Fibroblast of lung (primary cell): ENCODE data around the gene CREB5. TPM values are rescaled to one million over a fixed set of nuclear protein-coding genes. Genes with fewer than 3 reads are reported as not detected.
A peak's percentile ranks its signal among the peaks of the same experiment; 100 is the strongest.

Experiments used
- DNase-seq, 2 donors: peaks; one replicate each; pipeline versions ENCODE4 v3.0.0 to v3.0.0-alpha.2; 2010; ENCODE audit warnings: low read depth in 2 of 2
- H2AFZ ChIP-seq: 2 replicates; pipeline ENCODE4 v1.5.1; 2012; ENCODE audit warnings: low read length, control low read depth, inconsistent platforms
- H3K27ac ChIP-seq: 2 replicates; pipeline ENCODE4 v1.5.1; 2011; ENCODE audit warnings: low read length, control low read depth; ENCODE audit not compliant: insufficient read depth
- H3K27me3 ChIP-seq: 2 replicates; pipeline ENCODE4 v1.5.1; 2011; ENCODE audit warnings: mild to moderate bottlenecking, low read length; ENCODE audit not compliant: control insufficient read depth, insufficient read depth
- H3K36me3 ChIP-seq: 2 replicates; pipeline ENCODE4 v1.5.1; 2011; ENCODE audit warnings: low read length; ENCODE audit not compliant: control insufficient read depth, insufficient read depth
- H3K4me1 ChIP-seq: 2 replicates; pipeline ENCODE4 v1.5.1; 2011; ENCODE audit warnings: low read length; ENCODE audit not compliant: control insufficient read depth, insufficient read depth; ENCODE audit errors: extremely low read depth
- H3K4me2 ChIP-seq: 2 replicates; pipeline ENCODE4 v1.5.1; 2011; ENCODE audit warnings: low read length, control low read depth; ENCODE audit not compliant: insufficient read depth; ENCODE audit errors: extremely low read depth
- H3K4me3 ChIP-seq, 4 experiments: fragments of 200-600 bp in 1 of 4; sonication (generic) in 1 of 4; replicated peaks in 1 of 4; 2 replicates each; pipeline ENCODE4 v1.5.1; 2011 to 2016; ENCODE audit warnings: low read length in 4 of 4, low read depth in 3 of 4, mild to moderate bottlenecking in 3 of 4, control low read depth in 2 of 4, inconsistent platforms in 1 of 4, mixed read lengths in 1 of 4; ENCODE audit not compliant: insufficient read depth in 1 of 4; ENCODE audit errors: control extremely low read depth in 1 of 4
- H3K79me2 ChIP-seq: 2 replicates; pipeline ENCODE4 v1.5.1; 2012; ENCODE audit warnings: mild to moderate bottlenecking, low read length, inconsistent platforms; ENCODE audit not compliant: control insufficient read depth, insufficient read depth
- H3K9ac ChIP-seq: 2 replicates; pipeline ENCODE4 v1.5.1; 2011; ENCODE audit warnings: mild to moderate bottlenecking, low read length, control low read depth; ENCODE audit not compliant: insufficient read depth
- H3K9me3 ChIP-seq: 2 replicates; pipeline ENCODE4 v1.5.1; 2012; ENCODE audit warnings: low read depth, low read length; ENCODE audit not compliant: control insufficient read depth, insufficient read depth
- H4K20me1 ChIP-seq: 2 replicates; pipeline ENCODE4 v1.5.1; 2011; ENCODE audit warnings: low read length; ENCODE audit not compliant: control insufficient read depth, insufficient read depth; ENCODE audit errors: extremely low read depth
- EZH2 ChIP-seq: IDR thresholded peaks from 2 replicates; pipeline ENCODE4 v1.5.1; 2012; ENCODE audit warnings: low read length, control low read depth, mild to moderate bottlenecking; ENCODE audit errors: missing control alignments
- polyA plus RNA-seq, 2 donors: library from polyadenylated mRNA; depleted of rRNA in 1 of 2; stranded (reverse) in 1 of 2; unstranded in 1 of 2; fragments of >200 nt; gene quantifications; 2 replicates each; pipeline ENCODE4 v1.2.1, GENCODE V29; 2011 to 2012; ENCODE audit warnings: missing spikeins in 1 of 2
- total RNA-seq: library from RNA; depleted of rRNA; stranded (reverse); fragments of >200 nt; gene quantifications from 2 replicates; pipeline ENCODE4 v1.2.1, GENCODE V29; 2014
- TF ChIP-seq, protein P1 (sequence below), 2 donors: IDR thresholded peaks in 1 of 2; conservative IDR thresholded peaks in 1 of 2; 1 replicate in 1 of 2; 2 replicates in 1 of 2; pipeline ENCODE4 v1.5.1; 2011 to 2012; ENCODE audit warnings: low read length in 2 of 2, control low read depth in 1 of 2, inconsistent platforms in 1 of 2, low read depth in 1 of 2, mild to moderate bottlenecking in 1 of 2

Gene CREB5
- total and polyA plus RNA-seq, 2 donors (not counting 1 experiment from before 2014, with no cell fraction given) = 8.2 to 28.4 TPM

DNA sequence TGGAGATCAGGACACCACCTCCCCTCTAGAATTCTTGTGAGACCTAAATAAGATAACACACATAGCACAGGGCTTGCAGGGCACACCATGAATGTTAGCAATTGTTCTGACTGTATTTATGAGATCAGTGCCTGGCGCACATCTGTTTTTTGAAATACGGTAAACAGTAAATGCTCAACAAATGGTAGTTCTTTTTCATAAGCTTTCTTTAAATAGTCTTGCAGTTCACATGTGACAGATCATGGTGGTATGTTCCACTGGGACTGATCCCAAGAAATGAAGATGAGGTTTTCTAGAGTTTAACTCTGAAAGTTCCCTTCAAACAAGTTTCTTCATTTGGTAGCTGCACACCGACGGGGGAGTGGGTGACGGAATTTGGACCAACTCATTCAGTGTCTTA is 34.8 kb downstream of the CREB5 start:
- H4K20me1 ChIP-seq = no peaks in the 10 kb centered on the region
- H3K27ac ChIP-seq = no peak overlapping the region
- H3K9ac ChIP-seq = no peak overlapping the region
- H3K36me3 ChIP-seq = no peaks in the 10 kb centered on the region
- H3K79me2 ChIP-seq = no peaks in the 10 kb centered on the region
- H3K4me2 ChIP-seq = no peak overlapping the region
- peaks cover 3% of the 10 kb centered on the region for H3K27me3 ChIP-seq
- peak; percentile 8 to 23 for DNase-seq
- no peak overlapping the region for H3K4me3 ChIP-seq
- H3K4me1 ChIP-seq = no peaks in the 10 kb centered on the region
- TF ChIP-seq EZH2 = no peak
- TF ChIP-seq, protein P1, sequence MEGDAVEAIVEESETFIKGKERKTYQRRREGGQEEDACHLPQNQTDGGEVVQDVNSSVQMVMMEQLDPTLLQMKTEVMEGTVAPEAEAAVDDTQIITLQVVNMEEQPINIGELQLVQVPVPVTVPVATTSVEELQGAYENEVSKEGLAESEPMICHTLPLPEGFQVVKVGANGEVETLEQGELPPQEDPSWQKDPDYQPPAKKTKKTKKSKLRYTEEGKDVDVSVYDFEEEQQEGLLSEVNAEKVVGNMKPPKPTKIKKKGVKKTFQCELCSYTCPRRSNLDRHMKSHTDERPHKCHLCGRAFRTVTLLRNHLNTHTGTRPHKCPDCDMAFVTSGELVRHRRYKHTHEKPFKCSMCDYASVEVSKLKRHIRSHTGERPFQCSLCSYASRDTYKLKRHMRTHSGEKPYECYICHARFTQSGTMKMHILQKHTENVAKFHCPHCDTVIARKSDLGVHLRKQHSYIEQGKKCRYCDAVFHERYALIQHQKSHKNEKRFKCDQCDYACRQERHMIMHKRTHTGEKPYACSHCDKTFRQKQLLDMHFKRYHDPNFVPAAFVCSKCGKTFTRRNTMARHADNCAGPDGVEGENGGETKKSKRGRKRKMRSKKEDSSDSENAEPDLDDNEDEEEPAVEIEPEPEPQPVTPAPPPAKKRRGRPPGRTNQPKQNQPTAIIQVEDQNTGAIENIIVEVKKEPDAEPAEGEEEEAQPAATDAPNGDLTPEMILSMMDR (conservative IDR thresholded peaks at IDR 0.05 in 1 of 2, IDR thresholded peaks at IDR 0.05 in 1 of 2; ENCODE audit: low read depth in 1 of 2, low read length in 2 of 2) = no peak
- no peak overlapping the region for H2AFZ ChIP-seq
- no peaks in the 10 kb centered on the region for H3K9me3 ChIP-seq

DNA sequence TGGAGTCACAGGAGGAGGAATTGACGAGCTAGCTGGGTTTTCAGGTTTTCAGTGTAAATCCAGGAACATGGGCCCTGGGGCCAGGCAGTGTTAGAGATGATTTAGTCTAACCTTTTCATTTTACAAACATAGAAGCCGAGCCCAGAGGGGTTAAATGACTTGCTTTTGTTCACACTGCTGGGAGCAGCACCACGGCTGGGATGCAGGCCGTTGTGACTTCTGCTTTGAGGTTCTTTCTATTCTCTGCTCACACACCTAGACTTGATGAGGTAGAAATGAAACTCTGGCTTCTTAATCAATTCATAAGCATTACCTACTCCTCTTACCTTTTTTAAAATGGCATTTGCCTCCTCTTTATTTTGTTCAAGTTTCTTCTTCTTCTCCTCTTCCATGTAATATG is 36.4 kb downstream of the CREB5 start:
- H3K9ac ChIP-seq = no peak overlapping the region
- no peak overlapping the region for H3K4me3 ChIP-seq
- no peaks in the 10 kb centered on the region for H3K79me2 ChIP-seq
- no peak overlapping the region for H2AFZ ChIP-seq
- H3K4me1 ChIP-seq = no peaks in the 10 kb centered on the region
- no peaks in the 10 kb centered on the region for H3K36me3 ChIP-seq
- no peak overlapping the region for H3K27ac ChIP-seq
- H3K9me3 ChIP-seq = no peaks in the 10 kb centered on the region
- no peak overlapping the region for H3K4me2 ChIP-seq
- H3K27me3 ChIP-seq = peaks cover 3% of the 10 kb centered on the region
- no peak for DNase-seq
- TF ChIP-seq, protein P1 (conservative IDR thresholded peaks at IDR 0.05 in 1 of 2, IDR thresholded peaks at IDR 0.05 in 1 of 2; ENCODE audit: low read depth in 1 of 2, low read length in 2 of 2) = no peak
- TF ChIP-seq EZH2 = no peak
- no peaks in the 10 kb centered on the region for H4K20me1 ChIP-seq

DNA sequence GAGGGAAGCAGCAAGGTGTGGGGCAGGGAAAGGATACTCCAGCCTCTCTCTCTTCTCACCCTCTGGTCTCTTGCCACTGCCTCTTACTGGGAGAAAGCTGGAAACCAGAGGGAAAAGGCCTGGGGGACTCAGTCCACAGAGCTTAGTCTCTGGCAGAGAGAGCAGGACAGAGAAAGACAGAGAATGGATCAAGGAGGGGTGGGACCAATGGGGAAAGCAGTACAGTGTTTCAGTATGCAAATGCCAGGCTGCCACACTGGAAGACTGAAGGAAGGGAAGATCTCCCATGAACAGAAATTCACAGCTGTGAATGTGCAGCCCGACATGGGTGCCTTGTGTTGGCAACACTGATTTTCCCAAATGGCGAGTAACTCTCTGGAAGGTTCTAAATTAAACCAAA is 40.4 kb downstream of the CREB5 start:
- TF ChIP-seq, protein P1 (conservative IDR thresholded peaks at IDR 0.05 in 1 of 2, IDR thresholded peaks at IDR 0.05 in 1 of 2; ENCODE audit: low read depth in 1 of 2, low read length in 2 of 2) = no peak
- TF ChIP-seq EZH2 = no peak
- Histone ChIP-seq H3K27ac (no peak overlapping the region), H3K79me2 (no peaks in the 10 kb centered on the region), H4K20me1 (no peaks in the 10 kb centered on the region), H3K36me3 (no peaks in the 10 kb centered on the region), H3K4me1 (no peaks in the 10 kb centered on the region), H3K9ac (no peak overlapping the region), H3K4me2 (no peak overlapping the region), H3K27me3 (no peaks in the 10 kb centered on the region), H3K4me3 (no peak overlapping the region), H3K9me3 (no peaks in the 10 kb centered on the region), H2AFZ (no peak overlapping the region)
- DNase-seq = no peak
